GM18868 (cell line): ENCODE results near the gene PIK3R4.

Source experiments
- ATAC-seq: cut with Tn5 transposase; IDR thresholded peaks from one replicate; pipeline ENCODE4 v1.9.1; 2021; ENCODE audit warnings: mild to moderate bottlenecking, moderate library complexity; ENCODE audit not compliant: unreplicated experiment

The PIK3R4 gene

DNA sequence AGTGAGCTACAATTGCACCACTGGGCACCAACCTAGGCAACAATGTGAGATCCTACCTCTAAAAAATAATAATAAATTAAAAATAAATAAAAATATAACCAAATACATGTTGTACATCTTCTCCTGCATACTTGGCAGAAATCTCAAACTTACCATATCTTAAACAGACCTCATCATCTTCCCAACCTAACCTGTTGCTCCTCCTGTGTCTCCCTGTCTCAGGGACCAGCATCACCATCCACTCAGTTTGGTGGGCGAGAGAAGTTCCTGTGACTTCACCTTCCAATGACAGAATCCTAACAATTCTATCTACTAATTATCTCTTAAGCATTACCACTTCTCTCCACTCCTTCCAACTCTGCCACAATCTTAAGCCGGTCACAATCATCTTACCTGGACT, 3.3 kb downstream of the PIK3R4 start:
- no peak for ATAC-seq

DNA sequence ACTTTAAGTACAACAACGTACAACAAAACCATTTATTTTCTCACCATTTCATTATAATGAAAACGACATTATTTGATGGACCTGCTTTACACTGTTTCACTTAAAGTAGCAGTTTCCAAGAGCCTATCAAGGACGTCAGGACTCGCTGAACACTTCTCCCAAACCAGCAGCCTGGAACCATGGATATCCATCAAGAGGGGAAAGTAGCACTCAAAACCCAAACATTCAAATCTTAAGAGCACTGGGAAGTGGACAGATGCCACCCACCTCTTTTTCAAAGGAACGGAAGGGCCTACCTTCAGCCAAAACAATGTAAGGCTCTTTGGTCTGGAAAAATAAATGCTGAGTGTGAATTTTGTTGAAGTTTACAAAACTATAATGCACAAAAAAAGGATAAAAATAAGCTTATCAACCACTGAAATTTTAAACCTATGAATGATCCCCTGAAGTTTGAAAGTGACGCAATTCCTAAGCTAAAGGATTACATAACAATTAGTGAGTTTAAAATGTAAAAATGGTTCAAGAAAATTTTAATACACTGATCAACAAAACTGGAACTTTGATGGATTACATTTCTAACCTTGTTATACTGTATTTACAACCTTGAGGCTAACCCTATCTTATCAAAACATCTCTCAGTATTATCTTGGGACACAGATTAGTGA, 4.6 kb downstream of the PIK3R4 start:
- no peak for ATAC-seq

DNA sequence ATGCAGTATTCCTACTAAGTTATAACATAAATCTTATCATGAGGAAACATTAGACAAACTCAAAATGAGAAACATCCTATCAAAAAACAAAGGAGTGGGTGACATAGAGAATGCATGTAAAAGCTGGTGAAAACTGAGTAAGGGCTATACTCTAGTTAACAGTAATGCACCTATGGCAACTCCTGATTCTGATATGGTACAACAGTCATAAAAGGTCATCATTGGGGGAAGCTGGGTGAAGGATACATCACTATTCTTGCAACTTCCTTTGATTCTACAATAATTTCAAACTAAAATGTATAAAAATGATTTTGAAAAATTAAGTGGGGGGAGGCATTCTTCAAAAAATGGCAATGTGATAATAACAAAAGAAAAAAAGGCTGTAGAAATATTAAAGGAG, 6.8 kb downstream of the PIK3R4 start:
- no peak for ATAC-seq

DNA sequence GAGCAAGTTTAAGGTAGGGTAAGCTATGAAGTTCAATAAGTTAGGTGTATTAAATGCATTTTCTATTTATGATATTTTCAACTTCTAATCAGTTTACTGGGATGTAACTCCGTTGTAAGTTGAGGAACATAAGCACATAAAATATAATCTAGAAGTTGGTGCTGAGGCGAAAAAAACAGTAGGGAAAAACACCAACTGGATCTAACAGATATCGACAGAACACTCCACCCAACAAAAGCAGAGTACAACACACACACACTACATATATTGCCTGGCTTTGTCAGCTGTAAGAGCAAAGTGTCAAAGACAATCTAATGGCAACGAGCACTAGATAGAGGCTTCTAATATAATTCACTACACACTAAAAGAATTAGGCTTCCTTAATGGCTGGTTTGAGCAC, 8.4 kb downstream of the PIK3R4 start:
- no peak for ATAC-seq

DNA sequence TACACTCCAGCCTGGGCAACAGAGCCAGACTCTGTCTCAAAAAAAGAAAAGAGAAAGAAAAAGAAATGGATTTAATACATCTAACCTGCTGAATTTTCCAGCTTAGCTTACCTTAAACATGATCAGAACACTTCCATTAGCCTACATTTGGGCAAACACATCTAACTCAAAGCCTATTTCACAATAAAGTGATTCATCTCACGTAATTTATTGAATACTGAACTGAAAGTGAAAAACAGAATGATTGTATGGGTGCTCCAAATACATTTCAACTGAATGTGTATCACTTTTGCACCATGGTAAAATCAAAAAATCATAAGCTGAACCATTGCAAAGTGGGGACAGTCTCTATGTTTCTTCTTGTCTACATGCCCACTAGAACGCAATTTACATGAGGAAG, 9.0 kb downstream of the PIK3R4 start:
- no peak for ATAC-seq

DNA sequence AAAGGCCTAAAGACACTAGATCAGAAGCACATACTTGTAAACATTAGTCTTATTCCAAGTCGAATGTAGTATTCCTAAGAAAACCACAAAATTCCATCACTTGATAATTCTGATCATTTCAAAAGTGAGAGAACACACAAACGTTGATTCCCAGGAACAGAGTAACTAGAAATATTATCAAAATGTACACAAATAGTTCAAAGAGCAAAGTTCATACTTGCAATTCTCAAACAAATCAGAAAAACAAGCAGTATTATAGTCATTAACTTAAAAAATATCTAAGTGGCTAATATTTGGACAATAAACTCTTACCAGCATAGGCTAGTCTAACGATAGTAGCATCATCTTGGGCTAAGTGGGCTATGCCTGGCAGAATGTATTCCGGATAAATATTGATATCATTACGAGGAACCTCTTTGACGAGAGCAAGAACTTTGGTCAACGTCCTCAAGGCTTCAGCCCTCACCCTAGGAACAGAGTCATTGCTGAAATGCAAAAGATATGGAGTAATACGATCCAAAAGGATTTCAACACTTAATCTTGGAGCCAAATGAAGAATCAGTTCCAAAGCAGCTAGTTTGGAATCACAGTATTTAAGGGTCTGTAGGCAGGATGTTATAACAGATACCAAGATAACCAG, 13.3 kb downstream of the PIK3R4 start:
- no peak for ATAC-seq

DNA sequence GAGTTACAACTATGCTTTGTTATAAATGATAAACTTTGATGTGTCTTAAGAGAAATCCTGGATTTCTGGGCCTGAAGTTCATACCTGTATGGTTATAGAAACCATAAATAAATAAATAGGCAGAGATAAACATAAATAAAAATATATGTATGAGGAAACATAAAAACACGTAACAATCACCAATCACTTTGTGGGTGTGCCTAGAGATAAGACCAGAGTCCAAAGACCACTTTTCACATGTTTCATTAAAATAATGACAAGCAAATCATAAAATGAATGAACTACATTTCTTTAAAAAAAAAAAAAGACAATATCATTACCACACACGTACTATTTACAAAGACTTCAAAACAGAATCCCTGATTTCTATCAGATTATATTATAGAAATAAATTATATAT, 14.1 kb downstream of the PIK3R4 start:
- no peak for ATAC-seq

DNA sequence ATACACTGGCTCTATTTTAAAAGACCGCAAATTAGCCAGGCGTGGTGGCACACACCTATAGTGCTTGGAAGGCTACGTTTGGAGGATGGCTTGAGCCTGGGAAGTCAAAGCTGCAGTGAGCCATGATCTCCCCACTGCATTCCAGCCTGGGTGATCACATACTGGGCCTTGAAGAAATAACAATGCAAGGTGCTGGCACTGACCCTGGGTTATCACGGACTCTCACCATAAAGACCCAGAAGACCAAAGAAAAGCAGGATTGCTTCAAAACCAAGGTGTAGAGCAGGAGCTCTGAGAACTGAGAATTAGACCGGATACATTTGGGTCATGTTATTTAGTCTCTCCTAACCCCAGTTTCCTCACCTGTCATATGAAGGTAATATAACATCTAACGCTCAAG, 14.8 kb downstream of the PIK3R4 start:
- ATAC-seq: no peak

DNA sequence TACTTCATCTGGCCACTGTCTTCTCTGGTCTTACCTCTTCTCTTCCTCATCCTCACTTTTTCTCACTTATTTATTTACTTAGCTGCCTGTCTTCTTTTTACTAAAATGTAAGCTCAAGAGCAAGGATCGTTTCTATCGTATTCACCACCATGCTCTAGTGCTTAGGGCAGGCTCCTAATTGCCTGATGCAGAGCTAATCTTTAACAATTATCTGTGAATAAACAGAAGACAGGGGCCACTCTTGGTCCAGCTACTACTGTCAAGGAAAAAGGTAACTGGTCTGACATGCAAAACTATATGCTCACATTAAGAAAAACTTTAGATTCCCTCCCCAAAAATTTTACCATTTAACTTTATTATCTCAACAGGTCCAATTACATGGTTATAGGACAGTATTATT, 17.5 kb downstream of the PIK3R4 start:
- ATAC-seq: no peak

DNA sequence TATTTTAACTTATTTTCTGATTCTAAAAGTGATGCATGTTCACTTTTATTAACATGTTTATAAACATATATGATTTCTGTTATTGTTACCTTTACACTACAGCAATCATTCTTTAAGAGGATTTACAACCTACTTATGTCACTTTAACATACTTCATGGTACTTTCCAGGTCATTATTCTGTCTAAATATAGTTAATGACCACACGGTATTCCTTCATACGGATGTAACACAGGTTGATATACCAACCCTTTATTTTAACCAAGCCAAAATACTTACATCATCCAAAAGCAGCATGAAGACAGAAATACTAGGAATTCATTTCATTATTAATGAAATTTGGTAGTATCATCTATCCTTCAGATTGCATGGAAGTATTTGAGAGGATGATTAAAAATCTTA, 18.6 kb downstream of the PIK3R4 start:
- no peak for ATAC-seq

DNA sequence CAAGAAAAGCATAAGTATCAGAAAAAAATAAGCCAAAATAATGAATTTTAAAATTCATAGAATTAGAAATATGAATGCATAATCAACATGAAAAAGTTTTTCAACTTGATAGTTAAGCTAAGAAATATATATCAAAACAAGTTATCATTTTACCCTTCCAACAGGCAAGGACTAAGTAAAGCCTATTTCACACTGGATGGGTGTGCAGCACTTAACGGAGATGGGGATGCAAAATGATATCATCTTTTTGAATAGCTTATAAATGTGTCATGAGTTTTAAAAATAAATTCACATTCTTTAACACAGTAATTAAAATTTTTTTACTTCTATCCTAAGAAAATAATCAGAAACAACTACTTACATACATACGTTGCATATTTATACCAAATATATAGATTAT, 20.9 kb downstream of the PIK3R4 start:
- no peak for ATAC-seq

DNA sequence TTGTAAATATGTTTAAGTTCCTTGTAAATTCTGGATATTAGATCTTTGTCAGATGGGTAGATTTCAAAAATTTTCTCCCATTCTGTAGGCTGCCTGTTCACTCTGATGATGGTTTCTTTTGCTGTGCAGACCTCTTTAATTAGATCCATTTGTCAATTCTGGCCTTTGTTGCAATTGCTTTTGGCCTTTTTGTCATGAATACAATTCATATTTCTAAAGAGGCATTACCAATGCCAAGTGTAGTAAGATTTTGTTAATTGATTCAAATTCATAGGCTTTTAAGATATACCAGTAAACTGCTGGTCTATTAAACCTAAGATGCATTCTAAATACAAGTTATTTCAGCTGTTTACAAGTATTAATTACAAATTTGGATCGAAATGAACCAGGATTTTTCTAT, 31.0 kb downstream of the PIK3R4 start:
- ATAC-seq: no peak

DNA sequence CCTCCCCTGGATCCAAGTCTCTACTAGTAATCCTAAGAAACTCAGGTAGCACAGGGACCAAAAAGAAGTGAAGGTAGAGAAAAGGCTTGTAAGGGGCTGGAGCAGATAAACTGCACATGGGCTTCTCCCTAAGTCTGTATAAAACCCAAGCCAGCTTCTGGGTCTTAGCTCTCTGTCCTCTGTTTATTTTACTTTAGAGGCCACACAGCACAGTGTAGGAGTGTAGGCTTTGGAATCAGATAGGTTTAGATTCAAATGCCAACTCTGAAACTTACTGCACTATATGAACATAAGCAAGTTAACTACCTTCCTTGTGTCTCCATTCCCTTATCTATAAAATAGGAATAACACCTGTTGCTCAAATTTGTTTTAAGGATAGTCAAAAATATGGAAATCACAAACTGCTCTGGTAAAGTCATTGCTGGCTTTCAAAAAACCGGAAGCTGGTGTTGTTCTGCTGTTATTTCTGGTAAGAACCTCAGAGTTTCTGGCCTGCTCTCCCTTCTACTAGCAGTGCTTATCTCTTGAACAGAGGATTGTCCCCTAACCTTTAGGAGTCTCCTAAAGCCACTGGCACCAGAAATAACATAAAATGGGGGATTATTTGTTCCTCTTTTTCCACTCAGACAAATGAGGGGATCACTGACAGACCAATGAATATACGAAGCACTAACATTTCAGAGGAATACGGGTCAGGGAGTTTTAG, 33.8 kb downstream of the PIK3R4 start:
- no peak for ATAC-seq

DNA sequence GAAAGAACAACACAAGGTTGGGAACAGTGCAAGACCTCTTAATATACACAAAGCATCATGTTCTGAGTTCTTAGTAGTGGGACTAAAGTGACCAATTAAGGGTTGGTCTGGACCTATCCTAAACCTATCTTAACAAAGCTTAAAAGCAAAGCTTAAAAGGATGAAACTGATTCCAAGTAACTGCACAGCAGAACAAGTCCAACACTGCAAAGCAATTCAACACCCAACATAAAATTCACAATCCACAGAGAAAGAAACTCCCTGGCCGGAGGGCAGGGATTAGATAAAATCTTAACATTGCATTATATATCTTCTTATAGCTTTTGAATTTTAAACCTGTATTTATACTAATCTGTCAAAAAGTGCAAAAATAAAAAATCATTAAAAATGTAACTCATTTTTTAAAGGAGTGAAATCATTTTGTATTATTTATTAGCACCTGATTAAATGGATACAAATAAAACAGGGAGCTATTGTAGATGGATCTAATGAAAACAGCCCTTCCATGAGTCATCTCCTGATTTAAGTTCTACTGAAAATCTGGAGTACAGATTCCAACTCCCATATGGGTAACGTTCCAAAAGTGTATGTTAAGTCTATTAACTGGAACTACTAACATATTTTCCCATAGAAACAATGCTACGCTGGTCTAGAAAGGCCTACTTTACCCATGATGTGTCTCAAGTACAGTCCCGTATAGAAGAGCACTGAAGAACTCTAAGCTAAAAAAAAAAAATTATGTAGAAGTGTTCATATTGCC, 34.9 kb downstream of the PIK3R4 start:
- no peak for ATAC-seq

DNA sequence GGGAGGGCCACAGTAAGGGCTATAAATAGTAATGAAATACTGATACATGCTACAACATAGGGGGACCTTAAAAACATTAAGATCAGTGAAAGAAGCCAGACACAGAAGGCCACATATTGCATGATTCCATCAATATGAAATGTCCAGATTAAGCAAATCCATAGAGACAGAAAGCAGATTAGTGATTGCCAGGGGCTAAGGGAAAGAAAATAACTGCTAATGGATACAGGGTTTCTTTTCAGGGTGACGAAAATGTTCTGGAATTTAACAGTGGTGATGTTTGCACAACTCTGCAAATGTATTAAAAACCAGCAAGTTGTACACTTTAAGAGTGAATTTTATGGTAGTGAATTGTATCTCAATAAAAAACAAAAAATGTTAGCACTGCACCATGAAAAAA, 37.0 kb downstream of the PIK3R4 start:
- no peak for ATAC-seq

DNA sequence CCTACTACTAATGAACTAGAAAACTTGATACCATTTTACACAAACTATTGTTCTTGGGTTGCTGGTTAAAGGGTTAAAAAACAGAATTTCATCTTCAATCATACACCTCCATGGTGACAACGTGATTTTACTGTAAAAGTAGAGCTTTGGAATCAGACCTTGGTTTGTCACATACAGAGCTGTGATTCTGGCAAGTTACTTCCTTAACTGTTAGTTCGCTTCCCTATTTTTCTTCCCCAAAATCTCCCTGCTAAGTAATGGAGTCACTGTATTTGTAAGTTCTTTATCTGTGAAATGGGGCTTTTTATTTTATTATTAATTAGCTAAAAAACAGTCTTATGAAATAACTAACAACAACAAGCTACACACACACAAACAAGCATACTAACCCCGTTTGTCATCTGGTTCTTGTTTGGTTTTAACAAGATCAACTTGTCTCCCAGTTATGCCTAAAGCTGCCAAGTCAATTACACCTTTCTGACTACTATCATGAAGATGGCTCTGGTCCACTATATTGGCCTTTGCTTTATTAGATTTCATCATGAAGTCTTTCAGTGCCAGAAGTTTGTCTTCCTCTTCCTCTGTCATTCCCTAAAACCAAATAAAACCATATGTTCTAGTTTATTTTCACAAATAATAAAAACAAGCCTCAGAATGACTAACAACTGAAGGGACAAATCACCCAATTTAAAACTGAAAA, 38.6 kb downstream of the PIK3R4 start:
- ATAC-seq: no peak

DNA sequence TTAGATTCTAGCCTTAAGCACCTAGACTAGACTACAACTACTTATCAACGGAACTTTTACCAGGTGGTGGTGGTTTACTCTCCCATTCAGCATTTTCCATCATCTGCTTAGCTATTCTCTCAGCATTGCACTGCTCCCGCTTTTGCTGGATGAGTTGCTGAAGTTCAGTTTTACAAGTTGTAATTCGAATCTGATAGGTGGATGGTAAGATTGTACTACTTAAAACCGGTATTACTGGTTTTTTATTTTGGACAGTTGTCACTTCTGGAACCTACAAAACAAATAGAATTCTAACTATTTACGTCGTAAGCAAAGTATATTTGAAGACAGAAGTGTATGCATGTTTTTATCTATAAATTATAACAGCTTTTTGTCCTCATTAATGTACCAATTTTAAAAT, 41.1 kb downstream of the PIK3R4 start:
- ATAC-seq: no peak

DNA sequence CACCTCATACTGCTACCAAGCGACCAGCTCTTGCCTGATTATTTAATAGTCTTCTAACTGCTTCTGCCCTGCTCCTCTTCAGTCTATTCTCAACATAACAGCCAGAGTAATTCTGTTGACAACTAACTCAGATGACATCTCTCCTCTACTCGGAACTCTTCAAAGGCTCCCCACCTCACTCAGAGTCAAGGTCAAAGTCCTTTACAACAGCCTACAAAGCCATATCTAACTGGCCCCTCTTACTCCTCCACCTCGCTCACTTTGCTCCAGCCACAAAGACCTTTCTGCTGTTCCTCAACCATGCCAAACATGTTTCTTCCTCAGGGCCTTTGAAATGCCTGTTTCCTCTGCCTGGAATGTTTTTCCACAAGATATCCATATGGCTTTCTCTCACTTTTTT, 43.6 kb downstream of the PIK3R4 start:
- ATAC-seq: no peak

DNA sequence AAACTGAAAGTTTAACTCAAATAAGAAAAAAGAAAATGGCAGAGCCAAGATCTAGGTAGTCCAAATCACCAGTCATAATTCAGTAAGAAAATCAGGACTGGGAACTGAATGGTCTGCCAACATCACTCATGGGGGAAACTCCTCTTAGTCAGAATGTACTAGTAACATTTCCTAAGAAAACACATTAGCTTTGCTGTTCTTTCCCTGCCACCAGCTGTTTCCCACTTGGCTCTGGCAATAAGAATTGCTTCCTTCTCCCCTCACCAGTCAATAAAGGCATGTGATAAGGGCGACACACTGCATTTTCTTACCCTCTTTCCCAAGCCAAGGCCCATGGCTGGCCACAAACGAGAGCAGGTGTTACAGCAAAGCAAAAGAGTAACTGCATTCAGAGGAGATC, 46.1 kb downstream of the PIK3R4 start:
- ATAC-seq: no peak

DNA sequence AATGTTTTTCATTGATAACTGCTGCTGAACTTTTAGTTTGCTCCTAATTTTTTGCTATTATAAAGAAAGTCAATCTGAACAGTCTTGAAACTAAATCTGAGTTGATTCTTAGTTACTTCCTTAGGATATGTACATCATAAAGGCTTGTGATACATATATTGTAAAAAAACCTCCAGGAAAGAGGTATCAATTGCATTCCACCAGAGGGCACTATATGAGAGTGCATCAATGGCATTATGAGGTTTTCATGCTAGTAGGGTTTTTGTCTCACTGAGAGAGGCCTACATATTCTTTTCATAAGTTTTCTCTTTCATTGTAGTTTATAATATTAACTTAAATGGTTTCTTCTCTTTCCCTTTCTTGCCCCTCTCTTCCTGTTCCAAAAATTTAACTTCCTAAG, 46.9 kb downstream of the PIK3R4 start:
- ATAC-seq: no peak

DNA sequence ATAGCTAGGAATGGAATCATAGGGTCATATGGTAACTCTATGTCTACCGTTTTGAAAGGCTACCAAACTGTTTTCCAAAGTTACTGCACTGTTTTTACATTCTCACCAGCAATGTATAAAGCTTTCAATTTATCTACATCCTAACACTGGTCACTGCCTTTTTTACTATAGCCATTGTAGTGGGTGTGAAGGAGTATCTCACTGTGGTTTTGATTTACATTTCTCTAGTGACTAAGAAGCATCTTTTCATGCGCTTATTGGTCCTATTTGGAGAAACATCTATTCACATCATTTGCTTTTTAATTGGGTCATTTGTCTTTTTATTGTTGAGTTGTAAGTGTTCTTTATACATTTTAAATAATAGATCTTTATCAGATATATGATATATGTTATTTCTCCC, 53.3 kb downstream of the PIK3R4 start:
- ATAC-seq: no peak
